ENCODE results near the gene MROH2A.

MROH2A gene

GRCh38 chr2:233768076-233768475 lies 10.1 kb upstream of the MROH2A start:
- TF ChIP-seq SIN3A (IDR thresholded peaks at IDR 0.05; ENCODE audit: borderline replicate concordance, insufficient read depth, low read length) = no peak
- no peak for TF ChIP-seq FOXP2 (optimal IDR thresholded peaks at IDR 0.05; ENCODE audit: borderline replicate concordance, extremely low read depth, extremely low read length, insufficient read depth)
- TF ChIP-seq TAF1 (IDR thresholded peaks at IDR 0.05; ENCODE audit: borderline replicate concordance, insufficient read depth, low read length) = no peak
- TF ChIP-seq, protein P1, sequence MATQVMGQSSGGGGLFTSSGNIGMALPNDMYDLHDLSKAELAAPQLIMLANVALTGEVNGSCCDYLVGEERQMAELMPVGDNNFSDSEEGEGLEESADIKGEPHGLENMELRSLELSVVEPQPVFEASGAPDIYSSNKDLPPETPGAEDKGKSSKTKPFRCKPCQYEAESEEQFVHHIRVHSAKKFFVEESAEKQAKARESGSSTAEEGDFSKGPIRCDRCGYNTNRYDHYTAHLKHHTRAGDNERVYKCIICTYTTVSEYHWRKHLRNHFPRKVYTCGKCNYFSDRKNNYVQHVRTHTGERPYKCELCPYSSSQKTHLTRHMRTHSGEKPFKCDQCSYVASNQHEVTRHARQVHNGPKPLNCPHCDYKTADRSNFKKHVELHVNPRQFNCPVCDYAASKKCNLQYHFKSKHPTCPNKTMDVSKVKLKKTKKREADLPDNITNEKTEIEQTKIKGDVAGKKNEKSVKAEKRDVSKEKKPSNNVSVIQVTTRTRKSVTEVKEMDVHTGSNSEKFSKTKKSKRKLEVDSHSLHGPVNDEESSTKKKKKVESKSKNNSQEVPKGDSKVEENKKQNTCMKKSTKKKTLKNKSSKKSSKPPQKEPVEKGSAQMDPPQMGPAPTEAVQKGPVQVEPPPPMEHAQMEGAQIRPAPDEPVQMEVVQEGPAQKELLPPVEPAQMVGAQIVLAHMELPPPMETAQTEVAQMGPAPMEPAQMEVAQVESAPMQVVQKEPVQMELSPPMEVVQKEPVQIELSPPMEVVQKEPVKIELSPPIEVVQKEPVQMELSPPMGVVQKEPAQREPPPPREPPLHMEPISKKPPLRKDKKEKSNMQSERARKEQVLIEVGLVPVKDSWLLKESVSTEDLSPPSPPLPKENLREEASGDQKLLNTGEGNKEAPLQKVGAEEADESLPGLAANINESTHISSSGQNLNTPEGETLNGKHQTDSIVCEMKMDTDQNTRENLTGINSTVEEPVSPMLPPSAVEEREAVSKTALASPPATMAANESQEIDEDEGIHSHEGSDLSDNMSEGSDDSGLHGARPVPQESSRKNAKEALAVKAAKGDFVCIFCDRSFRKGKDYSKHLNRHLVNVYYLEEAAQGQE (IDR thresholded peaks at IDR 0.05; ENCODE audit: insufficient read depth in 1 of 2, low read depth in 2 of 2, low read length in 2 of 2) = no peak
- no peak for TF ChIP-seq POLR2AphosphoS5 (IDR thresholded peaks at IDR 0.05; ENCODE audit: low read depth, low read length)

DNA sequence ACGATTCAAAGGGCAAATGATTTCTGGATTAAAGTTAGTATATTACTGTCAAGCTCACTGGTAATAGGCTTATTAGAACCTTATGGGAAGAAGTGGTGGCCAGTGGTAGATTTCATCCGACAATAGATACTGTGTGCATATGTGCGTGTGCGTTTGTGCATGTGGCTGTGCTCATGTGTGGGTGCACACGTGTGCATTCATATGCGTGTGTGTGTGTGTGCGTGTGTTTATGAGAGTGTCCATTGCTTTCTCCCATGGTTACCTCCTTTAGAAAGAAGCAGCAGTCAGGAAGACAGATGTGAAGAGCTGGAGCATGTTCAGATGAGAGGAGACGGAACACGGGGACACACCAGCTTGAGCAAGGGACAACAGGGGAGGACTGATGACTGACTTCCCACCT lies 8.9 kb upstream of the MROH2A start:
- TF ChIP-seq POLR2AphosphoS5 (IDR thresholded peaks at IDR 0.05; ENCODE audit: low read depth, low read length) (no peak), FOXP2 (optimal IDR thresholded peaks at IDR 0.05; ENCODE audit: borderline replicate concordance, extremely low read depth, extremely low read length, insufficient read depth) (no peak), TAF1 (IDR thresholded peaks at IDR 0.05; ENCODE audit: borderline replicate concordance, insufficient read depth, low read length) (no peak), SIN3A (IDR thresholded peaks at IDR 0.05; ENCODE audit: borderline replicate concordance, insufficient read depth, low read length) (no peak)
- TF ChIP-seq, protein P1 (IDR thresholded peaks at IDR 0.05; ENCODE audit: insufficient read depth in 1 of 2, low read depth in 2 of 2, low read length in 2 of 2) = no peak

DNA sequence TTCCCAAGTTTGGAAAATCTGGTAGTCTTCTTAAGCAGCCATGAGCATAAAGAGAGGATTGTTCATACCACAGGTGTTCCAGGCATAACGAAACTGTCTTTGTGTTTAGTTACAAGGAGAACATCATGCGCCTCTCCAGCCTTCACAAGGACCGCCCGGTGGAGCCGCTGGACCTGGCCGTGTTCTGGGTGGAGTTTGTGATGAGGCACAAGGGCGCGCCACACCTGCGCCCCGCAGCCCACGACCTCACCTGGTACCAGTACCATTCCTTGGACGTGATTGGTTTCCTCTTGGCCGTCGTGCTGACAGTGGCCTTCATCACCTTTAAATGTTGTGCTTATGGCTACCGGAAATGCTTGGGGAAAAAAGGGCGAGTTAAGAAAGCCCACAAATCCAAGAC lies 6.0 kb upstream of the MROH2A start:
- TF ChIP-seq FOXP2 (optimal IDR thresholded peaks at IDR 0.05; ENCODE audit: borderline replicate concordance, extremely low read depth, extremely low read length, insufficient read depth) (no peak), TAF1 (IDR thresholded peaks at IDR 0.05; ENCODE audit: borderline replicate concordance, insufficient read depth, low read length) (no peak), SIN3A (IDR thresholded peaks at IDR 0.05; ENCODE audit: borderline replicate concordance, insufficient read depth, low read length) (no peak), POLR2AphosphoS5 (IDR thresholded peaks at IDR 0.05; ENCODE audit: low read depth, low read length) (no peak)
- TF ChIP-seq, protein P1 (IDR thresholded peaks at IDR 0.05; ENCODE audit: insufficient read depth in 1 of 2, low read depth in 2 of 2, low read length in 2 of 2) = no peak

GRCh38 chr2:233772583-233772982 lies 5.5 kb upstream of the MROH2A start:
- TF ChIP-seq SIN3A (IDR thresholded peaks at IDR 0.05; ENCODE audit: borderline replicate concordance, insufficient read depth, low read length) (no peak), FOXP2 (optimal IDR thresholded peaks at IDR 0.05; ENCODE audit: borderline replicate concordance, extremely low read depth, extremely low read length, insufficient read depth) (no peak), TAF1 (IDR thresholded peaks at IDR 0.05; ENCODE audit: borderline replicate concordance, insufficient read depth, low read length) (no peak), POLR2AphosphoS5 (IDR thresholded peaks at IDR 0.05; ENCODE audit: low read depth, low read length) (no peak)
- TF ChIP-seq, protein P1 (IDR thresholded peaks at IDR 0.05; ENCODE audit: insufficient read depth in 1 of 2, low read depth in 2 of 2, low read length in 2 of 2) = no peak

DNA sequence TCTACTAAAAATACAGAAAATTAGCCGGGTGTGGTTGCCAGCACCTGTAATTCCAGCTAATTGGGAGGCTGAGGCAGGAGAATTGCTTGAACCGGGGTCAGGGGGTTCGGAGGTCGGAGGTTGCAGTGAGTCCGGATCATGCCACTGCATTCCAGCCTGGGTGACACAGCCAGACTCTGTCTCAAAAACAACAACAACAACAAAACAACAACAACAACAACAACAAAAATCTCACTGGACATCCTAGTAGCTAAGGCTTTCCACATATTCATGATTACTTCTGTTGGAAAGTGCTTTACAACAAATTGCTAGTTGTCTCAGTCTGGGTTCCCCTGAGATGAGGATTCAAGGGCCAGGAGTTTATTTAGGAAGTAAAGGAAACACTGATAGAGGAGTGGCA lies 4.3 kb upstream of the MROH2A start:
- TF ChIP-seq POLR2AphosphoS5 (IDR thresholded peaks at IDR 0.05; ENCODE audit: low read depth, low read length) (no peak), TAF1 (IDR thresholded peaks at IDR 0.05; ENCODE audit: borderline replicate concordance, insufficient read depth, low read length) (no peak), FOXP2 (optimal IDR thresholded peaks at IDR 0.05; ENCODE audit: borderline replicate concordance, extremely low read depth, extremely low read length, insufficient read depth) (no peak), SIN3A (IDR thresholded peaks at IDR 0.05; ENCODE audit: borderline replicate concordance, insufficient read depth, low read length) (no peak)
- TF ChIP-seq, protein P1 (IDR thresholded peaks at IDR 0.05; ENCODE audit: insufficient read depth in 1 of 2, low read depth in 2 of 2, low read length in 2 of 2) = no peak
